ENCODE measurements around the gene FCER2. TPM values are rescaled to one million over a fixed set of nuclear protein-coding genes. Genes with fewer than 3 reads are reported as not detected.

FCER2 gene
- total RNA-seq, 1 donor from 2014 or later: not detected

GRCh38 chr19:7668842-7669241, 33.1 kb downstream of the FCER2 start, which contains the start of gene RETN:
RETN (plus strand) TSS chr19:7669049; CDS start chr19:7669327, 278 bp downstream.
- no peak within 1 kb of the TSS for H3K27ac Mint-ChIP-seq
- no peaks in the 10 kb centered on the region for H3K36me3 Mint-ChIP-seq (ENCODE audit: insufficient read depth)
- H3K4me3 Mint-ChIP-seq (ENCODE audit: low read depth): no peak within 1 kb of the TSS
- no peaks in the 10 kb centered on the region for H3K9me3 Mint-ChIP-seq (ENCODE audit: low read depth)
- no peaks in the 10 kb centered on the region for H3K4me1 Mint-ChIP-seq (ENCODE audit: low read depth)
- H3K27me3 Mint-ChIP-seq: peaks cover 65% of the 10 kb centered on the region
- TF ChIP-seq CTCF (IDR thresholded peaks at IDR 0.05; ENCODE audit: unreplicated experiment): no peak
- no peak for DNase-seq (ENCODE audit: low spot score, unreplicated experiment)

- Mint-ChIP-seq H3K4me1 (ENCODE audit: low read depth) (no peaks in the 10 kb centered on the region), H3K36me3 (ENCODE audit: insufficient read depth) (no peaks in the 10 kb centered on the region), H3K4me3 (ENCODE audit: low read depth) (no peak overlapping the region), H3K27ac (no peak overlapping the region), H3K27me3 (peaks cover 44% of the 10 kb centered on the region), H3K9me3 (ENCODE audit: low read depth) (no peaks in the 10 kb centered on the region)
- no peak for DNase-seq (ENCODE audit: low spot score, unreplicated experiment)
- TF ChIP-seq CTCF (IDR thresholded peaks at IDR 0.05; ENCODE audit: unreplicated experiment): no peak
Measured at GRCh38 chr19:7665076-7665475, 36.9 kb downstream of the FCER2 start.

DNA sequence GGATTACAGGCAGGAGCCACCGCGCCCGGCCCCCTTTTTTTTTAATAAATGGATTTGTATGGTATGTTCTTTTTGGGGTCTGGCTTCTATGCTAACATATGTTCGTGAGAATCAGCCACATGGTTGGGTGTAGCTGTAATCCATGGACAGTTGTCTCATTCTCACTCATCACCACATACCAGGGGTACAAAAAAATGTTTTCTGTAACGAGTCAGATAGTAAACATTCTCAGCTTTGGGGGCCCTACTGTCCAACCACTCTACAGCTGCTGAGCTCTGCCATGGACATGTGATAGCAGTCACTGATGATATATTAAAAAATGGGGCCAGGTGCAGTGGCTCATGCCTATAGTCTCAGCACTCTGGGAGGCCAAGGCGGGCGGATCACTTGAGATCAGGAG, 38.2 kb downstream of the FCER2 start:
- Mint-ChIP-seq H3K27ac (no peak overlapping the region), H3K27me3 (peaks cover 39% of the 10 kb centered on the region), H3K4me1 (ENCODE audit: low read depth) (no peaks in the 10 kb centered on the region), H3K4me3 (ENCODE audit: low read depth) (no peak overlapping the region), H3K9me3 (ENCODE audit: low read depth) (no peaks in the 10 kb centered on the region), H3K36me3 (ENCODE audit: insufficient read depth) (no peaks in the 10 kb centered on the region)
- TF ChIP-seq CTCF (IDR thresholded peaks at IDR 0.05; ENCODE audit: unreplicated experiment): no peak
- no peak for DNase-seq (ENCODE audit: low spot score, unreplicated experiment)

- Mint-ChIP-seq H3K27me3 (peaks cover 37% of the 10 kb centered on the region), H3K4me3 (ENCODE audit: low read depth) (no peak overlapping the region), H3K36me3 (ENCODE audit: insufficient read depth) (no peaks in the 10 kb centered on the region), H3K27ac (no peak overlapping the region), H3K9me3 (ENCODE audit: low read depth) (no peaks in the 10 kb centered on the region), H3K4me1 (ENCODE audit: low read depth) (no peaks in the 10 kb centered on the region)
- no peak for TF ChIP-seq CTCF (IDR thresholded peaks at IDR 0.05; ENCODE audit: unreplicated experiment)
- no peak for DNase-seq (ENCODE audit: low spot score, unreplicated experiment)
Measured at GRCh38 chr19:7662657-7663056, 39.3 kb downstream of the FCER2 start.

DNA sequence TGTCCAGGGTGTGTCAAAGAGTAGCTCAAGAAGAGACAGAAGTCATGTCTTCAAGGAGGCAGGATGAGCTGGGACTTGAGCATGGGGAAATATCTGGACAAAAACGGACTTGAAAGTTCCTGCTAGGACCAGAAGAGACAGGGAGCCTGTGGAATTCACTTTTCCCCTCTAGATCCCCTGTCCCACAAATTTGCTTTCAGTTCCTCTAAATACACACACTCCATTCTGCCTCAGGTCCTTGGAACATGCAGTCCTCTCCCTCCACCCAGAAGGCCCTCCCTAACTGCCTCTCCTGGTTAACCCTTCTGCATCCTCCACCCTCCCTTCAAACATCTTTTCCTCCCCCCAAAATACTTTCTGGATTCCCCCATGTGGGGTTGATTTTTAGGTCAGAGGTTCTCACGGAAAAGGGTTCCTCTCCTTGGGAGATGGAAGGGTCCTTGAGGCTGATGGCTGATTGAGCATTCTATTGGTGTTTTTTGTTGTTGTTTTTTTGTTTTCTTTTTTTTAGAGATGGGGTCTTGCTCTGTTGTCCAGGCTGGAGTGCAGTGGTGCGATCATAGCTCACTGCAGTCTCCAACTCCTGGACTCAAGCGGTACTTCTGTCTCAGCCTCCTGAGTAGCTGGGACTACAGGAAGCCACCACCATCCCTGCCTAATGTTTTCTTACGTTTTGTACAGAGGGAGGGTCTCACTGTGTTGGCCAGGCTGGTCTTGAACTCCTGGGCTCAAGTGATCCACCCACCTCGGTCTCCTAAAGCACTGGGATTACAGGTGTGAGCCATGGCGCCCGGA, 40.0 kb downstream of the FCER2 start:
- Mint-ChIP-seq H3K27ac (no peak overlapping the region), H3K9me3 (ENCODE audit: low read depth) (no peaks in the 10 kb centered on the region), H3K27me3 (peaks cover 36% of the 10 kb centered on the region), H3K36me3 (ENCODE audit: insufficient read depth) (no peaks in the 10 kb centered on the region), H3K4me3 (ENCODE audit: low read depth) (no peak overlapping the region), H3K4me1 (ENCODE audit: low read depth) (no peaks in the 10 kb centered on the region)
- no peak for DNase-seq (ENCODE audit: low spot score, unreplicated experiment)
- no peak for TF ChIP-seq CTCF (IDR thresholded peaks at IDR 0.05; ENCODE audit: unreplicated experiment)

Measured in progenitor cell of endocrine pancreas (in vitro differentiated cells).